ENCODE results near the gene DOCK9.

- TF ChIP-seq CTCF (optimal IDR thresholded peaks at IDR 0.05 in 1 of 3, IDR thresholded peaks at IDR 0.05 in 1 of 3, conservative IDR thresholded peaks at IDR 0.05 in 1 of 3; ENCODE audit: extremely low read depth in 1 of 3, insufficient read depth in 2 of 3, low read length in 3 of 3), result no peak
- no peak for TF ChIP-seq EZH2 (IDR thresholded peaks at IDR 0.05; ENCODE audit: low read length)
Observed at GRCh38 chr13:98906746-98907502, 70.9 kb downstream of the DOCK9 start.

Measured in keratinocyte (primary cell).